H1 (cell line): ENCODE data around the gene PLD5. TPM values are rescaled to one million over a fixed set of nuclear protein-coding genes. Genes with fewer than 3 reads are reported as not detected.

Experiments used
- CTCF ChIA-PET: fragments of 300-600 bp; sonication (Branson Sonifier 250); formaldehyde crosslinking; loops from one replicate; lab custom pipeline; 2021; ENCODE audit not compliant: partially characterized antibody; lab: Charles Lee
- POLR2A ChIA-PET: fragments of 300-600 bp; sonication (Branson Sonifier 250); formaldehyde crosslinking; loops from one replicate; lab custom pipeline; 2021; ENCODE audit warnings: inconsistent platforms; ENCODE audit not compliant: partially characterized antibody; lab: Charles Lee
- DNase-seq, 2 experiments: peaks; one replicate each; pipeline versions ENCODE4 v3.0.0 to v3.0.0-alpha.2; 2010 to 2022; ENCODE audit warnings: low spot score in 2 of 2, low read depth in 1 of 2, mixed read lengths in 1 of 2
- FAIRE-seq: peaks from 2 replicates; lab custom pipeline; 2011; peaks lifted over from hg19 to GRCh38; lab: Jason Lieb, UNC
- H2AFZ ChIP-seq: 2 replicates; pipeline ENCODE4 v1.8.1; 2012; ENCODE audit warnings: low read length, inconsistent platforms
- H2AK5ac ChIP-seq: 2 replicates; pipeline ENCODE4 v1.6.1; 2013; ENCODE audit warnings: low read depth, low read length
- H2BK120ac ChIP-seq: replicated peaks from 2 replicates; pipeline ENCODE3; 2013; ENCODE audit warnings: low read depth, low read length, inconsistent platforms
- H2BK12ac ChIP-seq: 2 replicates; pipeline ENCODE4 v1.6.1; 2013; ENCODE audit warnings: low read depth, low read length
- H2BK15ac ChIP-seq: 2 replicates; pipeline ENCODE4 v1.6.1; 2013; ENCODE audit warnings: low read length
- H2BK20ac ChIP-seq: 2 replicates; pipeline ENCODE4 v1.6.1; 2013; ENCODE audit warnings: low read length
- H2BK5ac ChIP-seq: 2 replicates; pipeline ENCODE4 v1.6.1; 2013; ENCODE audit warnings: low read depth, low read length
- H3K14ac ChIP-seq: 2 replicates; pipeline ENCODE4 v1.6.1; 2013; ENCODE audit warnings: inconsistent platforms; ENCODE audit not compliant: insufficient read length
- H3K18ac ChIP-seq: 2 replicates; pipeline ENCODE4 v1.6.1; 2013; ENCODE audit warnings: low read length; ENCODE audit errors: extremely low read depth
- H3K23ac ChIP-seq: 2 replicates; pipeline ENCODE4 v1.6.1; 2013; ENCODE audit warnings: inconsistent platforms; ENCODE audit not compliant: insufficient read length
- H3K23me2 ChIP-seq: 2 replicates; pipeline ENCODE4 v1.6.1; 2013; ENCODE audit warnings: low read depth, low read length
- H3K27ac ChIP-seq: 2 replicates; pipeline ENCODE4 v1.6.1; 2011; ENCODE audit warnings: low read depth, low read length, inconsistent platforms
- H3K27me3 ChIP-seq, 4 experiments: replicated peaks in 1 of 4; 1 replicate in 1 of 4; 2 replicates in 3 of 4; pipeline versions ENCODE4 v1.6.1 to v1.8.1; 2011 to 2013; ENCODE audit warnings: low read length in 3 of 4, mild to moderate bottlenecking in 3 of 4, inconsistent platforms in 2 of 4, mixed read lengths in 2 of 4, moderate library complexity in 1 of 4; ENCODE audit not compliant: control insufficient read depth in 3 of 4, insufficient read depth in 3 of 4; ENCODE audit errors: extremely low read depth in 1 of 4
- H3K36me3 ChIP-seq, 4 experiments: 2 replicates each; pipeline versions ENCODE4 v1.6.1 to v1.8.1; 2011 to 2013; ENCODE audit warnings: mild to moderate bottlenecking in 4 of 4, low read length in 3 of 4, moderate library complexity in 2 of 4, control low read depth in 1 of 4, inconsistent platforms in 1 of 4; ENCODE audit not compliant: insufficient read depth in 4 of 4, control insufficient read depth in 2 of 4
- H3K4ac ChIP-seq: replicated peaks from 2 replicates; pipeline ENCODE3; 2013; ENCODE audit warnings: low read length, low read depth, mixed read lengths, inconsistent platforms; ENCODE audit not compliant: insufficient read length
- H3K4me1 ChIP-seq, 4 experiments: replicated peaks in 1 of 4; 1 replicate in 1 of 4; 2 replicates in 3 of 4; pipeline versions ENCODE4 v1.6.1 to v1.8.1; 2011 to 2013; ENCODE audit warnings: low read length in 3 of 4, inconsistent platforms in 2 of 4, mixed read lengths in 1 of 4; ENCODE audit not compliant: insufficient read depth in 4 of 4, control insufficient read depth in 3 of 4
- H3K4me2 ChIP-seq, 2 experiments: 2 replicates each; pipeline versions ENCODE4 v1.6.1 to v1.8.1; 2011 to 2013; ENCODE audit warnings: low read depth in 2 of 2, low read length in 2 of 2, control low read depth in 1 of 2, inconsistent platforms in 1 of 2, mild to moderate bottlenecking in 1 of 2; ENCODE audit not compliant: insufficient read depth in 1 of 2
- H3K4me3 ChIP-seq, 4 experiments: fragments of 200-600, 300-600 bp in 1 of 4; sonication (generic), shearing (Covaris generic), sonication (Bioruptor Twin) in 1 of 4; 2 replicates each; pipeline versions ENCODE4 v1.5.1 to v1.8.1; 2011 to 2016; ENCODE audit warnings: low read length in 4 of 4, low read depth in 3 of 4, control low read depth in 2 of 4, inconsistent platforms in 2 of 4, mild to moderate bottlenecking in 2 of 4, mixed read lengths in 1 of 4, moderate library complexity in 1 of 4; ENCODE audit not compliant: insufficient read depth in 2 of 4; ENCODE audit errors: extremely low read depth in 1 of 4
- H3K56ac ChIP-seq: replicated peaks from 2 replicates; pipeline ENCODE3; 2013; ENCODE audit warnings: low read depth, mild to moderate bottlenecking, mixed read lengths, low read length, inconsistent platforms; ENCODE audit not compliant: insufficient read length
- H3K79me1 ChIP-seq: 2 replicates; pipeline ENCODE4 v1.6.1; 2013; ENCODE audit warnings: low read depth, low read length, control low read depth
- H3K79me2 ChIP-seq, 2 experiments: 2 replicates each; pipeline versions ENCODE4 v1.6.1 to v1.8.1; 2012 to 2013; ENCODE audit warnings: low read length in 2 of 2, mild to moderate bottlenecking in 2 of 2, inconsistent platforms in 1 of 2; ENCODE audit not compliant: insufficient read depth in 2 of 2, control insufficient read depth in 1 of 2
- H3K9ac ChIP-seq, 4 experiments: replicated peaks in 1 of 4; 1 replicate in 1 of 4; 2 replicates in 3 of 4; pipeline versions ENCODE4 v1.6.1 to v1.8.1; 2011 to 2013; ENCODE audit warnings: low read depth in 3 of 4, low read length in 3 of 4, control low read depth in 2 of 4, mild to moderate bottlenecking in 2 of 4, moderate library complexity in 2 of 4, inconsistent platforms in 1 of 4; ENCODE audit errors: extremely low read depth in 1 of 4
- H3K9me3 ChIP-seq, 2 experiments: 2 replicates each; pipeline versions ENCODE4 v1.6.1 to v1.8.1; 2012 to 2013; ENCODE audit warnings: mild to moderate bottlenecking in 2 of 2, moderate library complexity in 2 of 2, control low read depth in 1 of 2, inconsistent platforms in 1 of 2, low read depth in 1 of 2, low read length in 1 of 2, mixed read lengths in 1 of 2; ENCODE audit not compliant: insufficient read depth in 2 of 2
- H4K20me1 ChIP-seq, 2 experiments: replicated peaks in 1 of 2; 2 replicates each; pipeline versions ENCODE3 to v1.8.1; 2011 to 2013; ENCODE audit warnings: inconsistent platforms in 2 of 2, low read length in 2 of 2, mild to moderate bottlenecking in 1 of 2; ENCODE audit not compliant: insufficient read depth in 2 of 2, control insufficient read depth in 1 of 2
- H4K5ac ChIP-seq: 2 replicates; pipeline ENCODE4 v1.6.1; 2013; ENCODE audit warnings: low read length, low read depth, mixed read lengths, inconsistent platforms; ENCODE audit not compliant: insufficient read length
- H4K8ac ChIP-seq: 2 replicates; pipeline ENCODE4 v1.8.0; 2013; ENCODE audit warnings: mild to moderate bottlenecking, moderate library complexity, low read length, inconsistent platforms; ENCODE audit not compliant: insufficient read depth; ENCODE audit errors: extremely low read depth
- H4K91ac ChIP-seq: replicated peaks from 2 replicates; pipeline ENCODE3; 2013; ENCODE audit warnings: low read length, mixed read lengths, inconsistent platforms; ENCODE audit not compliant: insufficient read length
- ASH2L ChIP-seq: fragments of 200-600, 300-600 bp; sonication (generic); IDR thresholded peaks from one replicate; pipeline ENCODE4 v1.7.1; 2017; ENCODE audit warnings: low read length
- CBX8 ChIP-seq: fragments of 300-800, 300-1000 bp; sonication (generic); IDR thresholded peaks from 2 replicates; pipeline ENCODE4 v1.7.1; 2016; ENCODE audit warnings: low read depth, low read length, borderline replicate concordance
- CEBPB ChIP-seq: IDR thresholded peaks from 2 replicates; pipeline ENCODE4 v1.6.1; 2012; ENCODE audit warnings: low read depth, low read length
- EGR1 ChIP-seq: IDR thresholded peaks from 2 replicates; pipeline ENCODE4 v1.6.1; 2011; ENCODE audit warnings: low read depth, low read length, borderline replicate concordance
- FOSL1 ChIP-seq: IDR thresholded peaks from 2 replicates; pipeline ENCODE4 v1.6.1; 2011; ENCODE audit warnings: mild to moderate bottlenecking, low read depth, low read length, moderate library complexity; ENCODE audit not compliant: insufficient read depth
- GTF2F1 ChIP-seq: IDR thresholded peaks from 2 replicates; pipeline ENCODE4 v1.6.1; 2012; ENCODE audit warnings: low read depth, low read length, improper control_type of control experiment, borderline replicate concordance
- HDAC6 ChIP-seq: IDR thresholded peaks from one replicate; pipeline ENCODE4 v1.7.1; 2012; ENCODE audit warnings: low read depth, mild to moderate bottlenecking, inconsistent platforms, low read length, moderate library complexity
- SAP30 ChIP-seq: fragments of 300-600 bp; sonication (generic); IDR thresholded peaks from 2 replicates; pipeline ENCODE4 v1.7.1; 2012; ENCODE audit warnings: low read length, moderate library complexity, mild to moderate bottlenecking, inconsistent platforms; ENCODE audit not compliant: insufficient read depth, insufficient replicate concordance
- TAF1 ChIP-seq: IDR thresholded peaks from 2 replicates; pipeline ENCODE4 v1.6.1; 2011; ENCODE audit warnings: mild to moderate bottlenecking, low read depth, low read length
- YY1 ChIP-seq: IDR thresholded peaks from 2 replicates; pipeline ENCODE4 v1.6.1; 2011; ENCODE audit warnings: low read depth, mild to moderate bottlenecking, low read length
- ZNF274 ChIP-seq: IDR thresholded peaks from 2 replicates; pipeline ENCODE4 v1.7.0; 2012; ENCODE audit warnings: low read length, borderline replicate concordance; ENCODE audit errors: extremely low read depth
- WGBS, 2 experiments: shearing (Covaris generic) in 1 of 2; methylation state at CpG; one replicate each; pipeline versions ENCODE4 v1.1.6 to v1.1.7; 2013 to 2015; ENCODE audit warnings: low lambda C conversion rate in 2 of 2, mixed read lengths in 2 of 2, inconsistent platforms in 1 of 2, low coverage in 1 of 2, missing lambda C conversion rate in 1 of 2; ENCODE audit not compliant: insufficient replicate concordance in 2 of 2, insufficient coverage in 1 of 2, insufficient read length in 1 of 2; ENCODE audit errors: extremely low coverage in 1 of 2, missing lambda C conversion rate in 1 of 2; 5-methylcytosine and 5-hydroxymethylcytosine counted together
- polyA plus RNA-seq, 7 experiments: library from polyadenylated mRNA; depleted of rRNA in 3 of 7; stranded (reverse) in 5 of 7; unstranded in 2 of 7; fragments of >200 nt in 5 of 7; fragments of 200-250 nt in 2 of 7; gene quantifications; 1 replicate in 5 of 7; 2 replicates in 1 of 7; 4 replicates in 1 of 7; pipeline versions ENCODE4 v1.2.1 to v1.2.3, GENCODE V29; 2011 to 2013; ENCODE audit warnings: missing spikeins in 2 of 7, mixed read lengths in 2 of 7
- total RNA-seq: library from RNA; stranded (reverse); fragmentation: NEBNext Ultra II Directional; extraction: Animal tissue kit (Norgen Biotek cat#: 25700); gene quantifications from 2 replicates; pipeline ENCODE4 v1.2.1, GENCODE V29; 2021
- TF ChIP-seq, protein P1 (sequence below): IDR thresholded peaks from 2 replicates; pipeline ENCODE4 v1.6.1; 2012; ENCODE audit warnings: inconsistent platforms
- TF ChIP-seq, protein P2 (sequence below): IDR thresholded peaks from 2 replicates; pipeline ENCODE4 v1.6.1; 2012; ENCODE audit warnings: low read length, inconsistent platforms

Gene PLD5
- total and polyA plus RNA-seq, 2 of the 8 experiments (the other 6 are each of a cell fraction or from before 2014, with no cell fraction given), result 0.86 to 8.5 TPM

DNA sequence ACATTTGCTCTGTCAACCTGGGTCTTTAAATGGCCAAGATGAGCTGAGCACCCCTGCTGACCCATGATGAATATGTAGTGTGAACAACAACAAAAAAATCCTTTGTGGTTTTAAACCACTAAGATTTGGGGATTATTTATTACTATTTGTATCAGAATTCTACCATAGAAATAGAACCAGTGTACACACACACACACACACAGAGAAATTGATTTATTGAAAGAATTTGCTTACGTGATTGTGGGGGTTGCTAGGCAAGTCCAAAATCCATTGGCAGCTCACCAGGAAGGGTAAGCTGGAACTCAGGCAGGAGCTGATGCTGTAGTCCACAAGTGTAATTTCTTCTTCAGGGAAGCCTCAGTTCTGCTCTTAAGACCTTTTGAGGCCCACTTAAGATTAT, 443.1 kb downstream of the PLD5 start:
- no peak overlapping the region for H3K27ac ChIP-seq
- no peak overlapping the region for H3K4me2 ChIP-seq
- DNase-seq (no peak), FAIRE-seq (no peak)
- peaks cover 0 to 1% (median 0%) of the 10 kb centered on the region in 4 experiments; a peak in 1 of 7 replicates for H3K27me3 ChIP-seq
- no peak overlapping the region for H2BK12ac ChIP-seq
- no peak overlapping the region for H2BK5ac ChIP-seq
- no peaks in the 10 kb centered on the region for H3K36me3 ChIP-seq
- H3K4me3 ChIP-seq, result no peak overlapping the region
- H3K23ac ChIP-seq, result no peak overlapping the region
- no peak overlapping the region for H3K18ac ChIP-seq
- H4K20me1 ChIP-seq, result no peaks in the 10 kb centered on the region
- no peaks in the 10 kb centered on the region for H3K79me1 ChIP-seq
- no peak overlapping the region for H3K56ac ChIP-seq
- peaks cover 0 to 5% (median 2%) of the 10 kb centered on the region in 4 experiments; a peak in 5 of 7 replicates for H3K4me1 ChIP-seq
- POLR2A ChIA-PET, result no interaction called here
- H2BK120ac ChIP-seq, result no peak overlapping the region
- no peak overlapping the region for H2BK15ac ChIP-seq
- 83% methylated on average over 1 of the region's 1 CpG; no CpG with 5 or more reads in 1 of the 2 experiments for WGBS, 2 experiments
- H2AFZ ChIP-seq, result no peak overlapping the region
- no peak overlapping the region for H2BK20ac ChIP-seq
- H4K5ac ChIP-seq, result no peak overlapping the region
- CTCF ChIA-PET, result interaction anchor here (0.8 kb wide), 1 partner anchor 100 kb away, joined by 3 read pairs; no protein-coding TSS in a partner anchor
- H4K91ac ChIP-seq, result no peak overlapping the region
- no peaks in the 10 kb centered on the region for H3K79me2 ChIP-seq
- no peaks in the 10 kb centered on the region for H3K23me2 ChIP-seq
- H3K9ac ChIP-seq, result no peak overlapping the region
- H3K14ac ChIP-seq, result no peak overlapping the region
- H3K4ac ChIP-seq, result no peak overlapping the region
- H2AK5ac ChIP-seq, result no peak overlapping the region
- no peak overlapping the region for H4K8ac ChIP-seq
- H3K9me3 ChIP-seq, result no peaks in the 10 kb centered on the region
- TF ChIP-seq CEBPB, result no peak
- no peak for TF ChIP-seq SAP30
- TF ChIP-seq TAF1, result no peak
- TF ChIP-seq EGR1, result no peak
- TF ChIP-seq GTF2F1, result no peak
- no peak for TF ChIP-seq YY1
- TF ChIP-seq, protein P1, sequence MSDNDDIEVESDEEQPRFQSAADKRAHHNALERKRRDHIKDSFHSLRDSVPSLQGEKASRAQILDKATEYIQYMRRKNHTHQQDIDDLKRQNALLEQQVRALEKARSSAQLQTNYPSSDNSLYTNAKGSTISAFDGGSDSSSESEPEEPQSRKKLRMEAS, result no peak
- no peak for TF ChIP-seq ASH2L
- TF ChIP-seq ZNF274, result no peak
- no peak for TF ChIP-seq FOSL1
- no peak for TF ChIP-seq CBX8
- TF ChIP-seq HDAC6, result no peak
- TF ChIP-seq, protein P2, sequence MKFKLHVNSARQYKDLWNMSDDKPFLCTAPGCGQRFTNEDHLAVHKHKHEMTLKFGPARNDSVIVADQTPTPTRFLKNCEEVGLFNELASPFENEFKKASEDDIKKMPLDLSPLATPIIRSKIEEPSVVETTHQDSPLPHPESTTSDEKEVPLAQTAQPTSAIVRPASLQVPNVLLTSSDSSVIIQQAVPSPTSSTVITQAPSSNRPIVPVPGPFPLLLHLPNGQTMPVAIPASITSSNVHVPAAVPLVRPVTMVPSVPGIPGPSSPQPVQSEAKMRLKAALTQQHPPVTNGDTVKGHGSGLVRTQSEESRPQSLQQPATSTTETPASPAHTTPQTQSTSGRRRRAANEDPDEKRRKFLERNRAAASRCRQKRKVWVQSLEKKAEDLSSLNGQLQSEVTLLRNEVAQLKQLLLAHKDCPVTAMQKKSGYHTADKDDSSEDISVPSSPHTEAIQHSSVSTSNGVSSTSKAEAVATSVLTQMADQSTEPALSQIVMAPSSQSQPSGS, result no peak
